GM10266 (cell line): ENCODE data around the gene TRAM2.

Source experiments
- DNase-seq: peaks from one replicate; pipeline ENCODE4 v3.0.0; 2012; ENCODE audit errors: extremely low spot score
- TF ChIP-seq, protein P1 (sequence below): IDR thresholded peaks from 2 replicates; pipeline ENCODE4 v1.5.1; 2012; ENCODE audit warnings: mild to moderate bottlenecking, low read depth; ENCODE audit not compliant: control insufficient read depth, insufficient read depth; ENCODE audit errors: missing control alignments

TRAM2 gene

GRCh38 chr6:52529311-52529710 is 47.5 kb downstream of the TRAM2 start:
- no peak for DNase-seq
- TF ChIP-seq, protein P1, sequence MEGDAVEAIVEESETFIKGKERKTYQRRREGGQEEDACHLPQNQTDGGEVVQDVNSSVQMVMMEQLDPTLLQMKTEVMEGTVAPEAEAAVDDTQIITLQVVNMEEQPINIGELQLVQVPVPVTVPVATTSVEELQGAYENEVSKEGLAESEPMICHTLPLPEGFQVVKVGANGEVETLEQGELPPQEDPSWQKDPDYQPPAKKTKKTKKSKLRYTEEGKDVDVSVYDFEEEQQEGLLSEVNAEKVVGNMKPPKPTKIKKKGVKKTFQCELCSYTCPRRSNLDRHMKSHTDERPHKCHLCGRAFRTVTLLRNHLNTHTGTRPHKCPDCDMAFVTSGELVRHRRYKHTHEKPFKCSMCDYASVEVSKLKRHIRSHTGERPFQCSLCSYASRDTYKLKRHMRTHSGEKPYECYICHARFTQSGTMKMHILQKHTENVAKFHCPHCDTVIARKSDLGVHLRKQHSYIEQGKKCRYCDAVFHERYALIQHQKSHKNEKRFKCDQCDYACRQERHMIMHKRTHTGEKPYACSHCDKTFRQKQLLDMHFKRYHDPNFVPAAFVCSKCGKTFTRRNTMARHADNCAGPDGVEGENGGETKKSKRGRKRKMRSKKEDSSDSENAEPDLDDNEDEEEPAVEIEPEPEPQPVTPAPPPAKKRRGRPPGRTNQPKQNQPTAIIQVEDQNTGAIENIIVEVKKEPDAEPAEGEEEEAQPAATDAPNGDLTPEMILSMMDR, result no peak

DNA sequence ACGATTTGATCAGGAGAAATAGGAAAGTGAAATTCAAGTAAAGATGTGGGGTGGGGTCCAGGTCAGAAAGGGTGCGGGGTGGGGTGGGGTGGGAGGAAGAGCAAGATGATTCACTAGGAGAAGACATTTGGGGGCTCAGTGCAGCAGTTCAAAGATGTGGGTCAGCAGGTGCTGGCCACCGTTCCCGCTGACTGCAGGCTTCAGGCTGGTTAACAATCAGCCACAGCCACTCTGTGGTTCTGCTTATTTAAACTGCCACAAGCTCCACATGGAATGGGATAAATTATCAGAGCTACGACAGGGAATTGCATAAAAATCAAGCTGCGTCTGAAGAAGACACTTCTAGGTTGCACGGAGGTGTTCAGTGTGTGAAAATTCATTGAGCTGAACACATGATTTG is 49.4 kb downstream of the TRAM2 start:
- DNase-seq, result no peak
- TF ChIP-seq, protein P1, result no peak

- no peak for DNase-seq
- TF ChIP-seq, protein P1, result no peak
These were observed 50.2 kb downstream of the TRAM2 start for GRCh38 chr6:52526634-52527033.

GRCh38 chr6:52524918-52525317 is 51.9 kb downstream of the TRAM2 start:
- no peak for DNase-seq
- TF ChIP-seq, protein P1, result no peak

GRCh38 chr6:52523378-52524142 is 53.3 kb downstream of the TRAM2 start:
- TF ChIP-seq, protein P1, result no peak
- no peak for DNase-seq

DNA sequence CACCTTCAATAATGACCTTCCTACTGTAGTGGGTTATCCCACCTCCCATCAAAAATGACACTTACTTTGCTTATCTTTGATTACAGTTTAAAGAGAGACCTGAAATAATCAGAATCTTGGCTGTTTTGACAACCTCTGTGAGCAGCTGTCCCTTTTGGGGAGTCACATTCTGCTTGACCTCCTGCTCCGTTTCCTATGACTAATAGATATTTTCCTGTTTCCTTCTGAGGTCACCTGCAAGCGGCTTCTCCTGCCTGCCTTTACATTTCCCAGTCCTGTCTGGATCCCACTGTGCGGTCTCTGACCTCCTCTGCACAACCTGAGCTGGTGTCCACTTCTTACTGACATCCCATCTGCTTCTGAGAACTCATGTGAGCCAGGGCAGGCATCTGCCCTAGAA is 54.2 kb downstream of the TRAM2 start:
- TF ChIP-seq, protein P1, result no peak
- DNase-seq, result no peak

DNA sequence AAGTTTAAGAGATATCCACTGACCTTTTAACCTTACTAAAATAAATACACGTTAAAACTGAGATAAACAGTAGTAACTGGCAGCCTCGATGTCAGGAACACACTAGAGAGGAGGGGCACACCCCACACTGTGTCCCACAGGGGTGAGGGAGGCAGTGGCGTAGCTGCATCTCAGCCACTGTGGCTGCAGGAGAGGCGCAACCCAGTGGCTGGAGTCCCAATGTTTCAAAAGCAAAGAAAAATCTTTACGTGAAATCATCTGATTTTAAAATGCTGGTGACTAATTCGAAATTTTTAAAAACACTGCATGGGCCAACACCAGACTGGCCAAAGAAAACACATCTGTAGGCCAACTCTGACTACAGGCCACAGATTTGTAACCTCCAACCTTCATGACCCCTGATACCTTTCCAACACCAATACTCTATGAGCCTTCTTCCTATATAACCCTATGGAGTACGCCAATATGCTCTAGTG is 54.7 kb downstream of the TRAM2 start:
- DNase-seq, result no peak

More for the DNA sequence above, 54.7 kb downstream of the TRAM2 start:
- TF ChIP-seq, protein P1, result no peak
